ENCODE measurements around the gene KIF13A.

GRCh38 chr6:17808609-17809008 lies 178.8 kb downstream of the KIF13A start:
- TF ChIP-seq POLR2AphosphoS5 (IDR thresholded peaks at IDR 0.05; ENCODE audit: low read depth), result no peak
- TF ChIP-seq CTCF (IDR thresholded peaks at IDR 0.05; ENCODE audit: insufficient read depth, low read length), result no peak
- no peak for TF ChIP-seq REST (IDR thresholded peaks at IDR 0.05; ENCODE audit: insufficient replicate concordance, low read depth)
- no peak for TF ChIP-seq GABPA (IDR thresholded peaks at IDR 0.05; ENCODE audit: low read depth)
- no peak for TF ChIP-seq SPI1 (IDR thresholded peaks at IDR 0.05; ENCODE audit: borderline replicate concordance, low read depth)

Data from HL-60 (cell line).